GM12872 (cell line): ENCODE data around the gene ZNF280B.

Experiments used
- CTCF ChIP-seq: IDR thresholded peaks from 3 replicates; pipeline ENCODE4 v1.5.1; 2011; ENCODE audit warnings: low read depth, mild to moderate bottlenecking, low read length, moderate library complexity; ENCODE audit not compliant: insufficient read depth

Gene ZNF280B

GRCh38 chr22:22512951-22513350 lies 4.4 kb upstream of the ZNF280B start:
- no peak for TF ChIP-seq CTCF

- TF ChIP-seq CTCF, result no peak
Observed at GRCh38 chr22:22507743-22508273, 734 bp downstream of the ZNF280B start.

GRCh38 chr22:22506736-22507135 lies 1.8 kb downstream of the ZNF280B start:
- no peak for TF ChIP-seq CTCF

GRCh38 chr22:22498267-22498666 lies 10.3 kb downstream of the ZNF280B start:
- no peak for TF ChIP-seq CTCF

- no peak for TF ChIP-seq CTCF
Observed at GRCh38 chr22:22488736-22489135, 19.8 kb downstream of the ZNF280B start.

GRCh38 chr22:22487869-22488597 lies 20.5 kb downstream of the ZNF280B start:
- TF ChIP-seq CTCF, result no peak

GRCh38 chr22:22487059-22487458 lies 21.5 kb downstream of the ZNF280B start:
- no peak for TF ChIP-seq CTCF
